Measurements from ENCODE around the gene PCARE.
A peak's percentile ranks its signal among the peaks of the same experiment; 100 is the strongest.

Gene PCARE

GRCh38 chr2:29115797-29116781 is 41.8 kb upstream of the PCARE start:
- peak overlapping the region; percentile 68 for H3K4me3 ChIP-seq (replicated peaks; ENCODE audit: low read depth, low read length)
- peak; percentile 29 for DNase-seq (ENCODE audit: extremely low read depth, low read depth)
- TF ChIP-seq CTCF (IDR thresholded peaks at IDR 0.05; ENCODE audit: low read depth, low read length, missing control alignments): no peak

DNA sequence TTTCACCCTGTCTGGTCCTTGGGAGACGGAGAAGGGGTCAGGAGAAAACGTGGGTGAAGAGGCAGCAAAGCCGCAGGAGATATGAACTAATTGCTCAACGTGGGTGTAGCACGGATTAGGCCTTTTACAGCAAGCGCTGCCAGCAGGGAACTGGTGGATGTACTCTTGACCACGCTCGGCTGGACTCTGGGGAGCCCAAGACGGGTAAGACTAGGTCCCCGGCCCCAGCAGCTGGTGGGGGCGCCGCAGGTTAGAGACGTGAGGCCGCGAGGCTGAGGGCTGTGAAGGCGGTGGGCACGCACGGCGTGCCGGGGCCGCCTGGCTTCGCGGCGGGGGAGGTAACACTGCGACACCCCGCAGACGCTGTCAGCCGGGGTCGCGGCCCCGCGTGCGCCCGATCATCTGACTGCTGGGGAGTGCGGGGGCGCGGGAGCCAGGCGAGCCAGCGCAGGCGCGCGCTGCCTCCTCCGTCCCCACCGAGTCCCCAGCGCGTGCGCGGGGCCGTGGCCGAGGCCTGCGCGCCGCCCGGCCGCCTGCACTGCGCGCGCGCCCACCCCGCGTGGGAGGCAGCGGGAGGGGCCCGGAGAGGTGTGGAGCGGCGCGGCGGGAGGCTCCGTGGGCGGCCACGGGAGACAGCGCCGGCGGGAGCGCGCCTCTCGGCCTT is 40.8 kb upstream of the PCARE start, which contains the start of gene CLIP4:
Gene CLIP4 (plus strand): TSS at position 470 of the 664 bp plus-strand sequence. CDS start 5,974 bp downstream, outside the sequence.
- no peak for TF ChIP-seq CTCF (IDR thresholded peaks at IDR 0.05; ENCODE audit: low read depth, low read length, missing control alignments)
- no peak for DNase-seq (ENCODE audit: extremely low read depth, low read depth)
- peak within 1 kb of the TSS; percentile 68 for H3K4me3 ChIP-seq (replicated peaks; ENCODE audit: low read depth, low read length)

- H3K4me3 ChIP-seq (replicated peaks; ENCODE audit: low read depth, low read length): peak overlapping the region; percentile 68
- no peak for DNase-seq (ENCODE audit: extremely low read depth, low read depth)
- TF ChIP-seq CTCF (IDR thresholded peaks at IDR 0.05; ENCODE audit: low read depth, low read length, missing control alignments): no peak
These were observed 40.2 kb upstream of the PCARE start for GRCh38 chr2:29114586-29114945.

DNA sequence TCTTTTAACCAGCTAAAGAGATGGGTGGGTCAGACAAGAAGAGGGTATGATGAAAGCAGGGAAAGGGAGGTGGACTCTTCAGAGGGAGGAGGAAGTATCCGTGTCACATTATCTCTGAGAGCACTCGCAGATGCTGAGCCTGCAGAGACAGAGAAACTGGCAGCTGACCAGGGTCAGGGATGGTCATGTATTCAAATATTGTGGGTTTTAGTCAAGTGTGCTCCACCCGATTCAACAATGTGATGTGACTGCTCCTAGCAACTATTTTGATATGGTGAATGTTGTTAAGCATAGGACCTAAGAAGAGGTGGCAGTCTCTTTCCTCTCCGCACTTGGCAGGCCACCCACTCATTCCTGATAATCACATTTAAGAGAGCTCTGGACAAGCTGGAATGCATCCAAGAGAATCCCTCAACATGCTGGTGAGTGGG is 39.6 kb upstream of the PCARE start:
- H3K4me3 ChIP-seq (replicated peaks; ENCODE audit: low read depth, low read length): no peak overlapping the region
- TF ChIP-seq CTCF (IDR thresholded peaks at IDR 0.05; ENCODE audit: low read depth, low read length, missing control alignments): no peak
- peak; percentile 46 for DNase-seq (ENCODE audit: extremely low read depth, low read depth)

DNA sequence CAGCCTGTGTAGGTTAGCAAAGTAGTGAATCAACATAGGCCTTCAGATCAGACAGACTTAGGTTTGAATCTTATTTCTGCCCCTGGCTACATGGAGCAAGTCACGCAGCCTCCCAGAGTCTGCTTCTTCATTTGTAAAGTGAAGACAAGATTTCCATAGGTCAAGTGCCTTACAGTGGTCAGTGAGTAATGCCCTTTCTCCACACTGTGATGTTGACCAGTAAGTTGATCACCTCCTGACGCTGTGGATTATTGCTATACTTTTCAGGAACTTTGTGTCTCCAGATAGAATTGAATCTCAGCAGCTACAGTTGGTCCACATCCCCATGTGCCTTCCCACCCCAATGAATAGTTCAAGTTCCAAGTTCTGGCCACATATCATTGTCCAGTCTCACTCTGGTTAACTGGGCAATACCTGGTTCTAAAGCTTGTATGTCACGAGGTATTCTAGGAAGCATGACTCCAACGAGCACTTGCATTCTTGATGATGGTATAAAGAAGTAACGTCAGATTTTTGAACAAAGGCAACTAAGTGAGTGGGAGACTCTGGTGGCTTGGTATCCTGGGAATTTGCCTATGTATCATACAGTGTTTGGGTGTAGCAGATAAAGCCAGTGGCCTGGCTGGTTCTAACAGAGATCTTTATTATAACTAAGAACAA is 38.8 kb upstream of the PCARE start:
- no peak overlapping the region for H3K4me3 ChIP-seq (replicated peaks; ENCODE audit: low read depth, low read length)
- no peak for DNase-seq (ENCODE audit: extremely low read depth, low read depth)
- no peak for TF ChIP-seq CTCF (IDR thresholded peaks at IDR 0.05; ENCODE audit: low read depth, low read length, missing control alignments)

DNA sequence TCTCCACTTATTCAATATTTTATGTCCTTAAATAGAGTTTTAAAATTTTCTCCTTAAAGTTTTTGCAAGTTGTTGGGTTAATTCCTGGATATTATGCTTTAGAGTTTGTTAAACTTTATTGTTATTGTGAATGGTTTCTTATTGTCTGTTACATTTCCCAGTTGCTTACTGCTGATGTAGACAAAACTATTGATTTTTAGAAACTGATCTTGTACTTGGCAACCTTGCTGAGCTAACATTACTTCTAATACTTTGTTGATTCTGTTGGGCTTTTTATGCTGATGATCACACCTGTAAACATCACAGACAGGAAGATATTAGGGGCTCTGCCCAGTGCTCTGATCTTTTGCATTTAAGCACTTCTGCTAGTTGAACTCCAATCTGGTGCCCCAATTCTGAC is 38.1 kb upstream of the PCARE start:
- TF ChIP-seq CTCF (IDR thresholded peaks at IDR 0.05; ENCODE audit: low read depth, low read length, missing control alignments): no peak
- no peak overlapping the region for H3K4me3 ChIP-seq (replicated peaks; ENCODE audit: low read depth, low read length)
- DNase-seq (ENCODE audit: extremely low read depth, low read depth): no peak
